Hepatocyte (in vitro differentiated cells): Measurements from ENCODE around the gene LHX8. TPM values are rescaled to one million over a fixed set of nuclear protein-coding genes. Genes with fewer than 3 reads are reported as not detected.

Source experiments
- DNase-seq: peaks from one replicate; pipeline ENCODE4 v3.0.0-alpha.2; 2016; ENCODE audit warnings: low spot score
- H2AFZ ChIP-seq: fragments of 200-600 bp; sonication (generic); 2 replicates; pipeline ENCODE4 v1.6.0; 2016; ENCODE audit warnings: antibody characterized with exemption, mild to moderate bottlenecking
- H3K27ac ChIP-seq: fragments of 200-600 bp; sonication (generic); 2 replicates; pipeline ENCODE4 v1.5.1; 2016; ENCODE audit warnings: mild to moderate bottlenecking
- H3K27me3 ChIP-seq: fragments of 200-600 bp; sonication (generic); 2 replicates; pipeline ENCODE4 v1.6.1; 2016
- H3K36me3 ChIP-seq: fragments of 200-600 bp; sonication (generic); replicated peaks from 2 replicates; pipeline ENCODE4 v1.5.1; 2016; ENCODE audit warnings: low read depth; ENCODE audit not compliant: insufficient read depth
- H3K4me1 ChIP-seq: fragments of 200-600 bp; sonication (generic); 2 replicates; pipeline ENCODE4 v1.5.1; 2016; ENCODE audit warnings: mild to moderate bottlenecking, moderate library complexity; ENCODE audit not compliant: insufficient read depth
- H3K4me2 ChIP-seq: fragments of 200-600 bp; sonication (generic); 2 replicates; pipeline ENCODE4 v1.6.0; 2016
- H3K4me3 ChIP-seq: fragments of 200-600 bp; sonication (generic); 2 replicates; pipeline ENCODE4 v1.5.1; 2016; ENCODE audit warnings: mild to moderate bottlenecking
- H3K79me2 ChIP-seq: fragments of 200-600 bp; sonication (generic); 2 replicates; pipeline ENCODE4 v1.6.0; 2017; ENCODE audit warnings: mild to moderate bottlenecking
- H3K9me2 ChIP-seq: fragments of 200-600 bp; sonication (generic); replicated peaks from 2 replicates; pipeline ENCODE4 v1.6.0; 2017; ENCODE audit warnings: mild to moderate bottlenecking; ENCODE audit not compliant: insufficient read depth
- H3K9me3 ChIP-seq: fragments of 200-600 bp; sonication (generic); 2 replicates; pipeline ENCODE4 v1.5.1; 2016; ENCODE audit warnings: low read depth, mild to moderate bottlenecking
- H4K20me1 ChIP-seq: fragments of 200-600 bp; sonication (generic); 2 replicates; pipeline ENCODE4 v1.6.0; 2016; ENCODE audit warnings: mild to moderate bottlenecking; ENCODE audit not compliant: insufficient read depth, poor library complexity, severe bottlenecking
- EZH2 ChIP-seq: fragments of 200-600 bp; sonication (generic); IDR thresholded peaks from 2 replicates; pipeline ENCODE4 v1.6.1; 2016; ENCODE audit warnings: antibody characterized with exemption, mild to moderate bottlenecking, borderline replicate concordance
- EZH2phosphoT487 ChIP-seq: fragments of 200-600 bp; sonication (generic); IDR thresholded peaks from one replicate; pipeline ENCODE4 v1.6.1; 2018; ENCODE audit warnings: antibody characterized with exemption, mild to moderate bottlenecking, low read depth, moderate library complexity; ENCODE audit not compliant: unreplicated experiment, severe bottlenecking
- WGBS: methylation state at CpG from one replicate; pipeline ENCODE4 v1.1.6; 2016; ENCODE audit warnings: low lambda C conversion rate; ENCODE audit errors: missing lambda C conversion rate; 5-methylcytosine and 5-hydroxymethylcytosine counted together
- polyA plus RNA-seq: library from polyadenylated mRNA; unstranded; fragments of >200 nt; fragmentation: Nextera tagmentation; extraction: Ambion mirVana; gene quantifications from 2 replicates; pipeline ENCODE4 v1.2.1, GENCODE V29; 2016
- total RNA-seq: library from RNA; depleted of rRNA; stranded (reverse); fragments of >200 nt; gene quantifications from 2 replicates; pipeline ENCODE4 v1.2.3, GENCODE V29; 2014
- TF ChIP-seq, protein P1 (sequence below): fragments of 200-600 bp; sonication (generic); IDR thresholded peaks from 2 replicates; pipeline ENCODE4 v1.5.1; 2016; ENCODE audit warnings: antibody characterized with exemption, mild to moderate bottlenecking; ENCODE audit not compliant: poor library complexity

The LHX8 gene
- total and polyA plus RNA-seq, 2 experiments from 2014 or later: 0.37 to 0.87 TPM

DNA sequence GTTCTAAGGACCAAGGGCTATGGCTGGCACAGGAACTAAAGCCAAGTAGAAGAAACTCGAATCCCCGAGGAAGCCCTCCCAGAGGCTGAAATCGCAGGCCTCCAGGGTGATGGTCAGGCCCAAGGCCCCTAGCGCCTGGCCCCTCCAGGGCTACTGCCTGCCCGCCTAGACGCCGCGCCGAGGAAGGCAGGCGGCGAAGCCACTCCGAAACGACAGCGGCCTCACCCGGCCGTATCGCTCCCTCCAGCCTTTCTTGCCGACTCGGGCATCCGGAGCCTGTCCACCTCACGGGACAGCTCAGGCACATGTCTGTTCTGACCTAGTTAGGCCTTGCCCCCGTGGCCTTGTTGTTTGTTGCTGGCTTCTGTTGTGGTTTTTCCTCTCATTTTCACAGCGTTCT, 9.7 kb upstream of the LHX8 start:
- H3K4me2 ChIP-seq: no peak overlapping the region
- no peak overlapping the region for H2AFZ ChIP-seq
- H3K9me3 ChIP-seq: no peaks in the 10 kb centered on the region
- no peaks in the 10 kb centered on the region for H3K36me3 ChIP-seq
- no peaks in the 10 kb centered on the region for H4K20me1 ChIP-seq
- H3K4me1 ChIP-seq: peaks cover under 1% of the 10 kb centered on the region
- no peak overlapping the region for H3K27ac ChIP-seq
- no peak overlapping the region for H3K4me3 ChIP-seq
- peaks cover 27% of the 10 kb centered on the region for H3K27me3 ChIP-seq
- DNase-seq: no peak
- WGBS: 85% methylated on average over 23 of the region's 23 CpGs
- H3K9me2 ChIP-seq: no peaks in the 10 kb centered on the region
- TF ChIP-seq EZH2phosphoT487: no peak
- TF ChIP-seq, protein P1, sequence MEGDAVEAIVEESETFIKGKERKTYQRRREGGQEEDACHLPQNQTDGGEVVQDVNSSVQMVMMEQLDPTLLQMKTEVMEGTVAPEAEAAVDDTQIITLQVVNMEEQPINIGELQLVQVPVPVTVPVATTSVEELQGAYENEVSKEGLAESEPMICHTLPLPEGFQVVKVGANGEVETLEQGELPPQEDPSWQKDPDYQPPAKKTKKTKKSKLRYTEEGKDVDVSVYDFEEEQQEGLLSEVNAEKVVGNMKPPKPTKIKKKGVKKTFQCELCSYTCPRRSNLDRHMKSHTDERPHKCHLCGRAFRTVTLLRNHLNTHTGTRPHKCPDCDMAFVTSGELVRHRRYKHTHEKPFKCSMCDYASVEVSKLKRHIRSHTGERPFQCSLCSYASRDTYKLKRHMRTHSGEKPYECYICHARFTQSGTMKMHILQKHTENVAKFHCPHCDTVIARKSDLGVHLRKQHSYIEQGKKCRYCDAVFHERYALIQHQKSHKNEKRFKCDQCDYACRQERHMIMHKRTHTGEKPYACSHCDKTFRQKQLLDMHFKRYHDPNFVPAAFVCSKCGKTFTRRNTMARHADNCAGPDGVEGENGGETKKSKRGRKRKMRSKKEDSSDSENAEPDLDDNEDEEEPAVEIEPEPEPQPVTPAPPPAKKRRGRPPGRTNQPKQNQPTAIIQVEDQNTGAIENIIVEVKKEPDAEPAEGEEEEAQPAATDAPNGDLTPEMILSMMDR: no peak
- no peak for TF ChIP-seq EZH2
- H3K79me2 ChIP-seq: no peaks in the 10 kb centered on the region

DNA sequence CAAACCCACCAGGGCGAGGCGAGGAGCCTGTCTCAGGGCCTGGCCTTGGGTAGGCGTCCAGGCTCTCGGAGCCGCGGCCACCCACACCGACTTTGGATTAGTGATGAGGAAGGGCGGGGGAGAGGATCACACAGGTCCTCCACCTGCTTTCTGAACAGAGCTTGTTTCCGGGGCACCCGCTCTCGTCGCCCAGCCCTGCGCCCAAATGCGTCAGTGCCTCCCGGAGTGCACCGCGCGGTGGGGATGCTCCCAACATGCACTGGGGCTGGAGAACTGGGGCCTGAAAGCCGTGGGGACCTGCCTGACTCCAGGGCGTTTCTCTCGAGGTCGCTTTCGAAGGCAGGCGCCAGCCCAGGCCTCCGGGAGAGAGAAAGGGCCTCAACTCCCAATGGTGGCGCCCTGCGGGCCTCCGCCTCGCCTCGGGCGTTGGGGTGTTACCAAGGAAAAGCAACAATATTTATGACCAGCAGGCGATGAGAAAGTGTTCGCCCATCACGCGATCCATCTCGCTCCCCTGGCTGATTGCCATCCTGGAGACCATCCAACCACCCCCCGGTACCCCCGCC, 8.9 kb upstream of the LHX8 start:
- WGBS: 99% methylated on average over 26 of the region's 38 CpGs
- no peaks in the 10 kb centered on the region for H3K9me2 ChIP-seq
- no peak for DNase-seq
- H3K4me2 ChIP-seq: no peak overlapping the region
- H3K36me3 ChIP-seq: no peaks in the 10 kb centered on the region
- H3K27ac ChIP-seq: no peak overlapping the region
- H3K9me3 ChIP-seq: no peaks in the 10 kb centered on the region
- H3K27me3 ChIP-seq: peaks cover 34% of the 10 kb centered on the region
- H3K4me1 ChIP-seq: peaks cover 8% of the 10 kb centered on the region
- H3K79me2 ChIP-seq: no peaks in the 10 kb centered on the region
- no peaks in the 10 kb centered on the region for H4K20me1 ChIP-seq
- H2AFZ ChIP-seq: no peak overlapping the region
- H3K4me3 ChIP-seq: no peak overlapping the region
- no peak for TF ChIP-seq EZH2
- TF ChIP-seq, protein P1: no peak
- no peak for TF ChIP-seq EZH2phosphoT487

DNA sequence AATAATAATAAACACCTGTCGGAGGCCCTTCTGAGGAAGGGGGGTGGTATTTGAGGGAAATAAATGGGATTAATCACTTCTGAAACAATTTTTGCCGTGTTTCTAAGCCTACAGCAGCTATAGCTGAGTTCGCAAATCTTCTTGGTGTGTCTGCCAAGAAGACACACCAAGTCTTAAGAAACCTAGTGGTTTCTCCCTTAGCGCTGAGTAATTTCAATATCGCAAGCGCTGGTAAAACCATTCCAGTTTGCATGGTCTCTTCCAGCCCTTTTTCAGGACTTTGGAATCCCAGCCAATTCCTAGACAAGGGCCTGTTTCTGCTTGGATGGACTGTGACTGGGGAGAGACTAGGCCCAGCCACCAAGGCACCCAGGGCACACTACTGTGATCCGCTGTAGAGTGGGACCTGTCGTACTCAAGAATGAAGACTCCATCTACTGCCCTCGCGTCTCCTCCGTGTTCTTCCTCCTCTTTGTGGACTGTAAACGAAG, 7.5 kb upstream of the LHX8 start:
- 99% methylated on average over 12 of the region's 12 CpGs for WGBS
- H3K9me2 ChIP-seq: no peaks in the 10 kb centered on the region
- no peak overlapping the region for H3K4me2 ChIP-seq
- H3K4me1 ChIP-seq: peaks cover 15% of the 10 kb centered on the region
- H3K79me2 ChIP-seq: no peaks in the 10 kb centered on the region
- no peaks in the 10 kb centered on the region for H3K36me3 ChIP-seq
- H4K20me1 ChIP-seq: no peaks in the 10 kb centered on the region
- H3K27me3 ChIP-seq: peaks cover 48% of the 10 kb centered on the region
- H3K4me3 ChIP-seq: no peak overlapping the region
- TF ChIP-seq EZH2 (no peak), EZH2phosphoT487 (no peak)
- TF ChIP-seq, protein P1: no peak
- H3K9me3 ChIP-seq: no peaks in the 10 kb centered on the region
- no peak for DNase-seq
- H3K27ac ChIP-seq: no peak overlapping the region
- H2AFZ ChIP-seq: no peak overlapping the region
